Left kidney (tissue), 2 donors: Measurements from ENCODE around the gene NPAS3. TPM values are rescaled to one million over a fixed set of nuclear protein-coding genes. Genes with fewer than 3 reads are reported as not detected.

Source experiments
- DNase-seq: peaks from one replicate; pipeline ENCODE4 v3.0.0-alpha.2; 2013
- polyA plus RNA-seq: library from polyadenylated mRNA; unstranded; fragments of 120-200 nt; gene quantifications from one replicate; pipeline ENCODE4 v1.2.1, GENCODE V29; 2013; ENCODE audit not compliant: insufficient read length

Gene NPAS3
- polyA plus RNA-seq, 1 donor: 8.7 TPM

DNA sequence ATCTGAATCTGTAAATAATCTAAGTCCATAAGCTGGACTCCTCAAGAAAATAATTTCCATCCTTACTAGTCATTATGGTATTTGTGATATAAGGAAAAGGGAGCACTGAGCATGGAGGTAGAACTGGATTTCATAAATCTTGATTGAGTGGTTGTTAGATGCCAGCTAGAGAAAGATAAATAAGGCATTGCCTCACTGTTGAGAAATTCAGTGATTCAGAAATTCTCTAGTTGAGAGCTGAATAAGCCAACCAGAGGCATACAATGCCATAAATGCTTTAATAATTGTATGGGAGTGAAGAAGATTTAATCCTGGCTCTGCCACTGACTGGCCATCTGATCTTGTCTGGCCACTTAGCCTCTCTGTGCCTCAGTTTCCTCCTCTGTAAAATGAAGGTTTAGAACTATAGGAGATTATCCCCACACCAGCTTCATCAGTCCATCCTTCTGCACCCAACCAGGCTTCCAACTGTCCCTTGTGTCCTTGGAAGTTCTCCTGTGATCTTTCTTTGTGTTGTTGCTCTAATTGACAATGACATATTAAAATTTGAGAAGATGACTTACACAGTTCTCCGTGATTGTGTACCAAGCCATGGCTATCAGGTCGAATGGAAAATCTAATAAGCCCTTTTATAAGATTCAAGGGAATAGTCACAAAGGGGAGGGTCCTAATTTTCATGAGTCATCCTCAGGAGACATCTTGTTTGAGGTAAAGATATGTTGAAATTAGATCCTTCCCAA lies 617.9 kb downstream of the NPAS3 start:
- no peak for DNase-seq

DNA sequence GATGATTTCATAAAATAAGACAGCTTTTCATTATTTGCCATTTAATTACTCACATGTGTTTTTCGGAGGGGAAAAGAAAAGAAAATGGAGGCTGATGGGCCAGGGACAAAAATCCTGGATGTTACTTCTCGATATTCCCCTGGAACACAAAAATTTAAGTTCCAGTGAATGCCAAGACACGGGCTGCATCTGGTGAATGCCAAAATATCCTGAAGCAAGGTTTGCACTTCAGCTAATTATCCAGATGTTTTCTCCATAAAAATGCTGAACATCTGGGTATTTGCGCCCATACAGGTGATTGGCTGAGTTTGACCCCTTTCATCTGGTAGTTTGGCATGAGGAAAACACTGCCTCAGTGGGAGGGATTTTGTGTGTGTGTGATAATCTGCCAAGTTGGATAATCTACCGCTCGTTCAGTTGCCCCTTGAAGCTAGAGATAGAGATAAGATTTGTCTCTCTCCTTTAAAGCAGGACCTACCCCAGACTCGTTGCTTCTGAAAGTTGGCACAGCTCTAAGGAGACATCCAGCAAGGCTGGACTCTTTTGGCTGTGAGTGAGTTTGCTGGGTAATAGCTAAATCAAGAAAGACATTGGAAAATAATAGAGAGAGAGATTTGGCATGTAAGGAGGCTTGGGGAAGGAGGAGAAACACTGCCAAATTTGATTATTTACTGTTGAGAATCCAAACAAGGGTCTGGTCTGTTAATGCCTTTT lies 622.2 kb downstream of the NPAS3 start:
- DNase-seq: no peak

DNA sequence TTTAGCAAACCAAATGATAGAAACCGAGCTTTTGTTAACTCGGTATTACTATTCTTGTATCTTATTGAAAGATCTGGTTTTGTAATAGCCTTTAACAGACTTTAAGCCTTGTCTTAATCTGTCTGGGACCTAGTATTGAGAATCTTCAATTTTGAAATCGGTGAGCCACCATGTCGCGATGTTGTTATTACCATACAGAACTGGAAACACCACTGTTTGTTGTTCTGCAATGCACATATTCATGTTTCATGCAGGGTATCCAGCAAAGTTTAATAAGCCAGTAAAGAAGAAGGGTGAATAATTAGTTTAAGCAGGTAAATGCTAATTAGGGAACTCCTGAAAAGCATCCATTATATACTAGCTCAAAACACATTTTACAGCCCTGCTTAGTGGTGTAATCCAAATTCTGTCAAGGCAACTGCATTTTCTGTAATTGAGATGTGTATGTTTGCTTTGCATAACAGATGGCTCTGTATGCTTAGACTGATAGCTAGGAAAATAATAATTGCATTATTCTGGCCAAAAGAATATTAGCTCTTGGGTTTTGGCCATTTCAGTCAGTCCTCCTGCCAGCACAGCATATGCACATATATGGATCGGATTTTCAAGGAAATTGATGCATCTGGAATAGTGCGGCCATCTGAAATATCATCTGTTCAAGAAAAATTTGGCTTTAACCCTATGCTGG lies 623.0 kb downstream of the NPAS3 start:
- no peak for DNase-seq

DNA sequence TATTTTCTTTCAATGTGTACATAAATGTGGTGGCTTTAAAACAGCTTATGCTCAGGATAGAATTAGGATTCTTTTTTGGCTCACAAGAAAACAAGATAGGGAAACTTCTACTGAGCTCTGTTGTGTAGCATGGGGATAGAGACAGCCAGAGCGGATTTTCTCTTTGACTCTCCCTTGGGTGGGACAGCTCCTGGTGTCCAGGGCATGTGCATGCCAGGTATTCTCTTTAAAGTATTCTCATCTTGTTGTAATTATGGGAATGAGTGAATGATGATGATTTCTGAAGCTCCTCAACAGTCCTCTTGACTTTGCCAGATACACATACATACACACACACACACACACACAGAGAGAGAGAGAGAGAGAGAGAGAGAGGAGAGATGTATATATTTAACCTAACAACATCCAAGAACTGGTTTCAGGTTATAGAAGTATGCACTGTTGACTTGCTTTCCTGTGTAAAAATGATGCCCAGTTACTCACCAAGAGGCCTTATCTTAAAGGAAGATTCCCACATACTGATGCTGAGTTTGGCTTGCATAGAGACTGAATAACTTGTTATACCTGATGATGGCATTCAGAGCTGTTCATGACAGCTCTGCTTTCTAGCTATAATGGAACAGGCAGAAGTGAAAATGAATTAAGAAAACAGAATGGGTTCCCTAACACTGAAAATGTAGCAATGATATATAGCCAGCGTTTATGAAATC lies 624.7 kb downstream of the NPAS3 start:
- no peak for DNase-seq

DNA sequence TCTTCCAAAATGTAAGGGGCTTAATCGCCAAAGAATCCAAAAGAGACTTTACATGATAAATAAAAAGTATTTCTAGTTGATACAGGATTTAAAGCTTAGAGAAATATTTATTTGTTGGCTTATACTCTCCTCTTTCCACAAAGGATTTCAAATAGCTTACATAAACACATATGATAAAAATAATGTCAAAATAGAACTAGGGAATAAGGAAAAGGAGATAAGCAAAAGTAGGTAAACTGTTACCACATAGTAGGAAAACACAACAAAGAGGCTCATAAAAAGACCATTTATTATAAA lies 625.2 kb downstream of the NPAS3 start:
- no peak for DNase-seq

DNA sequence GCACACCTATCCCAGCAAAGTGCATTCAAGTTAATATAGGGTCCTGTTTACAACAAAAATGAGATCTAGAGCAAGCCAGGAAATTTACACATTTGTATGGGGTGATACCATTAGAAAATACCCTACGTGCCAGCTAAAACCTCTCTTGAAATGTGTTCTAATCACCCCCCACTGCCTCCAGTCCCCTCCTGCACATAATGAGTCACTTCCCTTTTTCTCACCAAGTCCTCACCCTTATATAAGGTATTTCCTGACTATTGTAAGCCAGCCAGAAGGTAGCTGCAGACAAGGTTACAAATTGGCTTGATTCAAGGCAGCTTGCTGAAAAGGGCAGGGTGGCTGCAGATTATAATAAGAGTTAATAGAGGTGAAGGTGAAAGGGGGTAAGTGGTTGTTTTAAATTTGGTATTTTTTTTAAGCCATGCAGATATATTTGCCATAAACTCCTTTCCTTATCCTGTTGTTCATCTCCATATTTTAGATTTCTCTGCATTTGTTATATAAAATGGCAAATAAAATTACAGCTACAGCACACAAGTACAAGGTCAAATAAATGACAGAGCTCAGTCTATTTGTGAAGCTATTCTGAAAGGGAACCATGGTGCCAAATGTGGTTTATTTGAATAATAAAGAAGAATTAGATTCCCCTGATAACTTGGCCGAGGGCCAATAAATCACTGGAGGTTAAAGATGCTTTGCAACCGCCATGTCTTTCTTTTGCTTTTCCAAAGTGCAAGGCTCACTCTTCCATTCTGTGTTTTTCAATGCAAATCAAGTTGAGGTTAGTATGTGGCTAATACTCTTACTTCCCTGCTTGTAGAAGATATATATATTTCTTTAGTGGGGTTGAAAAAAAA lies 626.3 kb downstream of the NPAS3 start:
- DNase-seq: no peak

DNA sequence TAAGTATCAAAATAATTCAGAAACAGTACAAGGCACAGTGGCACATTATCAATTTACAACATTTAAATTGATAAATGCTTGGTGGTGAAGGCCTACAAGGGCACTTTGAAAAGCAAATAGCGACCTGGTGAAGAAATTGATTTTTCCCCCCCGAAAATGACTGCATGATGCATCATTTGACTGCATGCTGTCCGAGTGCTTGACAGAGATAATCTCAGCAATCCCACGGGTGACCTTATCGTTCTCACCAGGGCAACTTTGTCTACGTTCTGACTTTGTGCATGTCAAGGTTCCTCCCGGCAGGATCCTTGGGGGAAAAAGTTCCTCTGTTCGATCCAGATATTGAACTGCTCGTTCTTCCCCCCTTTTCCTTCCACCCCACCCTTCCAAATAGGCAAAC lies 627.4 kb downstream of the NPAS3 start:
- DNase-seq: no peak

DNA sequence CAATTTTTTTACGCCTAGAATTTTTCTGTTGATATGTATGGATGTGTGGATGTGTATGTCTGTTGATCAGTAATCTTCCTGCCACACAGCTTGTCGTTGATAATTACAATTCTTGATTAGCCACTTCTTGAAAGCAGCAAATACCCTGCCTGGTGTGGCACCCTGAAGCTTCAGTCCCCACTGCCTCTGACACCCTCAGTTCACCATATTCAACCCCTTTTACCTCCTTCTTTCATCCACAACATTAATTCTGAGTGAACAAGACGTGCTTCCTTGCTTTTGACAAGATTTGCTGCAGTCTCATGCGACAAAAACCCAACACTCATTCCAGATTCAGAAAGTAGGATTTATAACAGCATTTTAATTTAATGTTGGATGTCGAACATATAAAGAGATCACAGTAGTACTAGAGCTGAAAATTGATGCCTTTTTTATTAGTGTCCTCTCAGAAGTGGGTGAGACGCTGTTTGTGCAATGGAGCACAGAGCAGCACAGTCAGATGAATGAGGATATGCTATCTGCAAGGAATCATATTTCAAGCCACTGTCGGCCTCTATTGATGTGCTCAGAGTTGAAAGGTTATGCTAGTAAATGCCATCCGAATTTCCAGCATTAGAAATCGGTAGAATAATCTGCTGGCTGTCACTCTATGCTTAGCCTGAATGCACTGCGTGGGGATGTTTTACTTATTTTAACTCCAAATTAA lies 628.5 kb downstream of the NPAS3 start:
- no peak for DNase-seq

DNA sequence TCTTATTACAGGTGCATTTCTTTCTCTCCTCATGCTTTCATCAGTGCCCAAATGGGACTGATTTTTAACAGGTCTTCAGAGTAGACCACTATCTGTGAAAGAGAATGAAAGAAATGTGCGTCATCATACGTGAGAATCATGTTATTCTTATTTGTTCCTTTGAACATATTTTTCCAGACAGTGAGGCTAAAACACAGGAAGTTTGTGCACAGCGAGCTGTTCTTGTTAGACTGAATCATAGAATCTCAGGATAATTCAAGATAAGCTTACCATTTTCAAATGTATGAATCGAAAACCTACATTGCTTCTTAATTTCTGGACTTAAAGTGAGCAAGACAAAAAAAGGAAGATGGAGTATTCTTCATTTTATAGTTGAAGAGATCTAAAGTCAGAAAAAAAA lies 629.1 kb downstream of the NPAS3 start:
- DNase-seq: no peak

DNA sequence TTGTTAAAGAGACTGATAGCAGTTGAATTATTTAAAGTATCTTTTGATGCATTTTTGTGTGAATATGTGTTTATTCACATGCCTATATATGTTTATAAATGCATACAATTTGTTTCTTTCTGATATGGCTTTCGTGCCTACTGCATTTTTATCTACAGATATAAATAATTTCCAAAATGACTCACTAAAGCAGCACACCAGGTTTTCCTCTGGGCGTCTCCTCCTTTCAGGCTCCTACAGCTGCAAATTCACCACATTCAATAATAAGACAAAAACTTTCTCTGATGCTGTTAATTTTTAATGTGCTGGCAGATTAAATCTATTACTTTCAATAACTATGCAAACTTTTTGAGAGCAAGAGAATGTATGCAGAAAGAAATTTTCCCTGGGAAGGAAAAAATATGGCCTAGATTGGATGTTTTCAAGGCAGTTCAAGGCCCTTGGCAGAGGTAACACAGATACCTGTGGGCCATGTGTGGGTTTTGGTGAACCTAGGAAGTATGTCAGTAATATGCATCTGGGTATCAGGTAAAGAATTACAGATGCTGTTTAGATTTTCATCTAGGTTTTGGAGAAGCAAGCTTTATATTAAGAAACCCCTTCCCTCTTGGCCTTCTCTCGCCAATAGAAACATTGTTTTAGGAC lies 630.4 kb downstream of the NPAS3 start:
- no peak for DNase-seq

DNA sequence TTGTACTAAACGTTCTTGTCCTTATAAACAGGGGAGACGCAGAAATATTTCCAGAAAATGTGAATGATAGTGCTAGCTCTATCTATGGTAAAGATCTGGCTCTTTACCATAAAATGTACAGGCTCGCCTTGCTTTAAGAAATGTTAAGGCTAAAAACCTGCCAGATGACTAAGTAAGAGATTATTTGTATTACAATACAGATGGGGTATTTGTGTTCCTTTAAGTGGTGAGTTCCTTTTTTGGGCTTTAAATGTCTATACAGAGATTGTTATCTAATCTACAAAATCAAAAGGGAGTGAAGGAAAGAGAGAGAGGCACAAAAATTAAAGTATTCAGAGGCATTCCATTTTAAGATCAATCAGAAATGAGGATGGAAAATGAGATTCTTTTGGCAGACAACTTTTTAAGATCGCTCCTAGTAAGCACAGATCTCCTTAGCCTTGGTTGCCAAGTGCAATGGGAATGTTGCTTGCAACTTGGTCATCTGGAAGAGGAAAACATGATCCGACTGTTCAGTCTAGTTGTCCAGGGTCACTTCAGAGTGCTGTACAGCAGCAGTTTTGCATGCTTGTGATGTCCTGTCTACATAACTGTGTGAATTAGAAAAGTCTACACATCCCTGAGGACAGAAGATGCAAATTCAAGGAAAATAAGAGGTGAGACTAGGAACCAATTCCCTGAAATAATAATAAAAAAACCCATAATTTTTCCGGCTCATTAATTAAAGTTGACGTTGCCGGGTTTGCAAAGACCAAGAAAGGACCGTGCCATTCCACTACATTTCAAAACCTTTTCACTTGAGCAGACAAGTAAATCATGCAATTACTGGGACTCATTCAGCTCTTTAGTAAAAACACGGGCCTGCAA lies 631.4 kb downstream of the NPAS3 start:
- DNase-seq: no peak

DNA sequence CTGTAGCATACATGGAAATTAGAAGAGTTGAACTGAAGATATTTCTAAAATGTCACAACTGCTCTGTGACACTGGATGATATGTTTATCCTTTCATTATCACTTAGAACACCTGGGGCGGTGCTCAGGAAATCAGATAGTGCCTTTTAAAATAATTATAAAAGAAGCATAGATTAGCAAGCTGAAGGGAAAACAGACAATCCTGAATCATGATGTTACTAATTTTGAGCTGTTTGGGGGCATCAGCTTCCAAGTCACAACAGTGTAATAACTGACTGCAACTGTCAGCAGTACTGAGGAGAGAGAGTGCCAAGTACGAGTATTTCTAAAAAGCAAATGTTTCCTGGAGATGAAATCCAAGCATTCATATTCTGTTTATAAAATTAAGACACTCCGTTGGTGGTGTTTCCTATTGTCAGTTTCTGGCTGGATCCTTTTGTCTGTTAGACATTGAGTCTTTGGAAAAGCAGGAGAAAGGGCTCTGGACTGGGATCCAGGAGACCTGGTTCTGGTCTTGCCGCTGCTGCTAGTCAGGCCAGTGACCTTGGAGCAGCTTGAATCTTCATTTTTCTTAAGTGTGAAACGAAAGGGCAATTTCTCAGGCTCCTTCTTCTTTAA lies 632.1 kb downstream of the NPAS3 start:
- no peak for DNase-seq

DNA sequence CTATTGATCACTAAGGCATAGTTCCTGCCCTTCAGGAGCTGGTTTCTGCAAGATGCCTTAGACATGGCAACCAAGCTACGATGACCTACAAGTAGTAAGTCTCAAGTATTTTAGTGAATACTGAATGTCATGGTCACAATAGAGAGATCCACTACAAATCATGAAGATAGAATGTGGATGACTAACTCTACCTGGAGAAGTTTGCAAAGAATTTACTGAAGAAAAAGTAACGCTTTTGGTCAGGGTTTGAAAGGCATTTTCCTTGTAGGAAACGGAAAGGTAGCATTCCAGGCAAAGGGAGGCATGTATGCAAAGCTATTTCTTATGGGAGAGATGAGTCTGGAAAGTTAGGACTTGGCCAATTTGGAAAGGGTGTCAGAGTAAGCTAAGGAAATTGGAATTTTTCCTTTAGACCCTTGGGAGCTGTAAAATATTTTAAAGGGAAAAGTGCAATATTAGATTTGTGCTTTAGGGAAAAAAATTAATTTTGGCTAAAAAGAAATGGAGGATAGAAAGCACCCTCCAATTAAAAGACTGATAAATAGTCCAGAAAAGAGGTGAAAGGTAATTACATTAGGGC lies 634.7 kb downstream of the NPAS3 start:
- DNase-seq: no peak

DNA sequence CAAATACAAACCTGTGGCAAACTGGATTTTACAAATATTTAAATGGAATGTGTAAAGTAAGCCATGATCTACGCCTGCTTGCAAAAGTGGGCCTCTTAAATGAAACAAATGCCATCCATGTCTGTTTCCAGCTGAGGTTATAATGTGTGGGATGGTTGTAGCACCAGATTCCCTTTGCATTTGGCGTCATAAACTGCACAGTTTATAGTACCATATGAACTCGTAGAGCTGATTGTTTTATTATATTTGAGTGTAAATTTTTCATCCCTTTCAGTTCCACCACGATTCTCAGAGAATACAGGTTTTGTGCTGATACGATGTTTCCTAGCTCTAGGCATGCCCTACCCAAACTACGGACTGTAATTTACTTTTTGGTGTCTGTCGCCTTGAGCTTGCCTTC lies 637.3 kb downstream of the NPAS3 start:
- no peak for DNase-seq

DNA sequence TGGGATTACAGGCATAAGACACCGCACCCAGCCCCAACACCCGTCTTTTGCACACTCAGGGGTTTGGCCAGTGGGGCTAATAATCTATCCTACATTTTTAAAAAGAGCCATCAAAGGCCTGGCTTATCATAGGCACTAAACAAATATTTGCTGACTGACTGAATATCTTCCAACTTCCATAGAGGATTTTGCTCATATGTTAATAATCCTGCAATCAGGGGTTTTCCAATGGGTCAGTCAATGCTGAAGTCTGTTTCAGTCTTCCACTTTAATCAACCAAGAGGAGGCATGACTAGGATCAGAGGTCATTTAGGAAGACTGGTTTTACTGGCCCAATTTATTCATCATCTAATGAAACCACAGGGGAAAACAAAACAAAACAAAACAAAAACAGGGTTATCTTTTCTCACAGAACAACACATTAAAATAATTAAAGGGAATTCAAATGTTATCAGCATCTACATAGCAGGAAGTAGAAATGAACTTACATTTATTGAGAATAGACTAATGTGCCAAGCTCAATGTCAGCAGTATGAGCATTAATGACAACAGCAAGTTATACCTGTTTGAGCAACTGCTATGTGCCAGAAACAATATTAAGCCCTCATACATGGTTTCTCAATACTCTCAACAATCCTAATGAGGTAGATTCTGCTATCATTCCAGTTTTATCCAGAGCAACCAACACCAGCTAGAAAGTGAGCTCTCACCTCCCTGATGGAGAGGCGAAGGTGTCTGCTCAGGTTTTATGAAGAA lies 640.0 kb downstream of the NPAS3 start:
- DNase-seq: no peak

DNA sequence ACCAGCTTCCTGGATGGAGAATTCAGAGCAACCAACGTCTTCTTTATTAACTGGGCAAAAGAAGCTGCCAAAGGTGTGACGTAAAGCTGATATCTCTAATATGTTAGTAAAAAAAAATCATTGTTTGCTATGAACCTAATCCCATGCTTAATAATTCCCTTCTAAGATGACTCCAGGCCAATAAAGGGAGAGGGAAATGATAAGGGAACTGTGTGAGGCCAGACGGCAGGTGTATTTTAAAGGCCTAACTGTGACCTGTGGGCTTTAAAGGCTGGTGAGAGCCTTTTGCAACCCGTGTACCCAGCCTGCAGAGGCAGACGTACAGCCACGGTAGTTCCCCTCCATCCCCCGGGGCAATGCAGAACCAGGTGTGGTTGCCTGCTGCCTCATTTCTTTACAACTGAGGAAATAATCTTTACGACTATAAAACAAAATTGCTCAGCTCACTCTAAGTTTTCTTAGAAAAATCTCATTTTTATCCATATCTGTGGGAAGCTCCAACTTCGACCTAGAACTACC lies 641.6 kb downstream of the NPAS3 start:
- no peak for DNase-seq

DNA sequence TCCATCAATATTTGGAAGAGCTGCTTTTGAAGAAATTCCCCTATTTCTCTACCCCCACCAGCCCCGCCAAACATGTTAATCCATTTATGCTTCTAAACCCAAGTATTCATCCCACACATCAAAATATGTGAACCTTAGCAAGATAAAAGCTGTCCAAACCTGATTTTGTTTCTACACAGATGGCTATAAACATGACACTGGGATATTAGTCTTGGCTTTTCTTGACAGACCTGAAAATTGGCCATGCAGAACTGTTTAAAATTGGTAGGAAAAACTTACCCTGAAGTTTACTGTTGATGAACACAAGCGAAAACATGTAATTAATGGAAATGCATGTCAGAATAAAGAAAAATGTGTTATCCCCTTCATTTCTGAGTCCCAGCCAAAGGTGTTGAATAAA lies 642.2 kb downstream of the NPAS3 start:
- DNase-seq: no peak

DNA sequence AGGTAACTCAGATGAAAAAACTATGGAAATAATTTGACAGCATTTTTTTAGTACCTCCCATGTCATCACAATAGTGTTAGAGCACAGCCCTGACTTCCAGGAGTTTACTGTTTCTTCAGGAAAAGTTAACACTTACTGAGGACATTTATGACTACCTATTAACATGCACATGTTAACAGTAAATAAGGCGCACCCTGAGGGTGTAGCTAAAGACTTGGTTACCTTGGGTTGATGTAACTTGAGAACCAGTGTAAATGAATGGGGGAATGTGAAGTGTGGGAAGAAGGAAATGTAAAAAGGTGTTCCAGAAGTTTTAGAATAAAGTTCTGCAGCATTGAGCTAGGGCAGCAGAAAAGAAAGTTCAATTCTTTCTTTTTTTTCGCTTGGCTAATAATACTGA lies 646.0 kb downstream of the NPAS3 start:
- DNase-seq: no peak
